Liver (tissue), 9 donors: ENCODE data around the gene LETMD1. TPM values are rescaled to one million over a fixed set of nuclear protein-coding genes. Genes with fewer than 3 reads are reported as not detected.

Experiments
- DNase-seq: peaks from one replicate; pipeline ENCODE4 v3.0.0-alpha.2; 2017; ENCODE audit warnings: low spot score
- H3K27ac ChIP-seq, 2 donors: one replicate each; pipeline ENCODE4 v1.7.0; 2013; ENCODE audit warnings: inconsistent platforms in 2 of 2, low read length in 2 of 2, control low read depth in 1 of 2, low read depth in 1 of 2, mild to moderate bottlenecking in 1 of 2
- H3K27me3 ChIP-seq, 4 donors: one replicate each; pipeline versions ENCODE4 v1.6.1 to v1.7.0; 2013; ENCODE audit warnings: low read length in 3 of 4, inconsistent platforms in 1 of 4, mild to moderate bottlenecking in 1 of 4, moderate library complexity in 1 of 4; ENCODE audit not compliant: control insufficient read depth in 4 of 4, insufficient read depth in 4 of 4
- H3K36me3 ChIP-seq, 4 donors: one replicate each; pipeline versions ENCODE4 v1.6.1 to v1.7.0; 2013; ENCODE audit warnings: low read length in 3 of 4, mild to moderate bottlenecking in 3 of 4, low read depth in 1 of 4, moderate library complexity in 1 of 4; ENCODE audit not compliant: control insufficient read depth in 4 of 4, insufficient read depth in 3 of 4
- H3K4me1 ChIP-seq, 4 donors: one replicate each; pipeline versions ENCODE4 v1.6.1 to v1.7.0; 2013; ENCODE audit warnings: low read length in 3 of 4, mild to moderate bottlenecking in 3 of 4, moderate library complexity in 1 of 4; ENCODE audit not compliant: control insufficient read depth in 4 of 4, insufficient read depth in 4 of 4
- H3K4me3 ChIP-seq, 3 donors: one replicate each; pipeline versions ENCODE4 v1.6.1 to v1.7.0; 2013; ENCODE audit warnings: low read length in 3 of 3, control low read depth in 1 of 3, low read depth in 1 of 3, mild to moderate bottlenecking in 1 of 3
- H3K9ac ChIP-seq, 2 donors: one replicate each; pipeline ENCODE4 v1.7.0; 2013; ENCODE audit warnings: low read length in 2 of 2, mild to moderate bottlenecking in 2 of 2, moderate library complexity in 2 of 2, control low read depth in 1 of 2, low read depth in 1 of 2
- H3K9me3 ChIP-seq, 4 donors: one replicate each; pipeline versions ENCODE4 v1.6.1 to v1.7.0; 2013; ENCODE audit warnings: low read length in 3 of 4; ENCODE audit not compliant: control insufficient read depth in 4 of 4
- ATF3 ChIP-seq: IDR thresholded peaks from 2 replicates; pipeline ENCODE4 v1.6.1; 2016; ENCODE audit warnings: antibody characterized with exemption
- CTCF ChIP-seq: fragments of 150-350 bp; IDR thresholded peaks from 2 replicates; pipeline ENCODE4 v1.5.1; 2017; ENCODE audit warnings: improper control_type of control experiment, low read depth, low read length; ENCODE audit not compliant: missing input control
- EGR1 ChIP-seq, 2 donors: IDR thresholded peaks; 2 replicates each; pipeline ENCODE4 v1.6.1; 2016 to 2018; ENCODE audit warnings: antibody characterized with exemption in 2 of 2, low read depth in 2 of 2
- FOXA1 ChIP-seq: IDR thresholded peaks from 2 replicates; pipeline ENCODE4 v1.6.1; 2016; ENCODE audit warnings: antibody characterized with exemption
- FOXA2 ChIP-seq: IDR thresholded peaks from 2 replicates; pipeline ENCODE4 v1.6.1; 2016; ENCODE audit warnings: antibody characterized with exemption
- GABPA ChIP-seq, 2 donors: IDR thresholded peaks in 1 of 2; conservative IDR thresholded peaks in 1 of 2; 2 replicates each; pipeline ENCODE4 v1.6.1; 2016; ENCODE audit warnings: antibody characterized with exemption in 2 of 2, mild to moderate bottlenecking in 1 of 2, moderate library complexity in 1 of 2
- HNF4A ChIP-seq, 2 donors: conservative IDR thresholded peaks; 2 replicates each; pipeline ENCODE4 v1.6.1; 2016; ENCODE audit warnings: antibody characterized with exemption in 2 of 2, mild to moderate bottlenecking in 2 of 2
- HNF4G ChIP-seq: IDR thresholded peaks from 2 replicates; pipeline ENCODE4 v1.6.1; 2016; ENCODE audit warnings: antibody characterized with exemption
- JUND ChIP-seq, 2 donors: IDR thresholded peaks; 2 replicates each; pipeline ENCODE4 v1.6.1; 2016; ENCODE audit warnings: antibody characterized with exemption in 2 of 2
- MAX ChIP-seq: IDR thresholded peaks from 2 replicates; pipeline ENCODE4 v1.6.1; 2016; ENCODE audit warnings: antibody characterized with exemption
- NR2F2 ChIP-seq: IDR thresholded peaks from 2 replicates; pipeline ENCODE4 v1.6.1; 2016; ENCODE audit warnings: antibody characterized with exemption
- RAD21 ChIP-seq, 2 donors: IDR thresholded peaks; 2 replicates each; pipeline ENCODE4 v1.6.1; 2016; ENCODE audit warnings: antibody characterized with exemption in 2 of 2, mild to moderate bottlenecking in 2 of 2
- REST ChIP-seq: IDR thresholded peaks from 2 replicates; pipeline ENCODE4 v1.6.1; 2016; ENCODE audit warnings: antibody characterized with exemption, mild to moderate bottlenecking
- RXRA ChIP-seq, 2 donors: IDR thresholded peaks; 2 replicates each; pipeline ENCODE4 v1.6.1; 2017 to 2018; ENCODE audit warnings: antibody characterized with exemption in 2 of 2, mild to moderate bottlenecking in 1 of 2
- SP1 ChIP-seq: IDR thresholded peaks from 2 replicates; pipeline ENCODE4 v1.6.1; 2018; ENCODE audit warnings: antibody characterized with exemption, mild to moderate bottlenecking
- TAF1 ChIP-seq: conservative IDR thresholded peaks from 2 replicates; pipeline ENCODE4 v1.6.1; 2016; ENCODE audit warnings: antibody characterized with exemption, mild to moderate bottlenecking
- YY1 ChIP-seq: IDR thresholded peaks from 2 replicates; pipeline ENCODE4 v1.6.1; 2016; ENCODE audit warnings: antibody characterized with exemption, mild to moderate bottlenecking
- ZBTB33 ChIP-seq: IDR thresholded peaks from 2 replicates; pipeline ENCODE4 v1.6.1; 2016; ENCODE audit warnings: antibody characterized with exemption
- WGBS: extraction: QIAGEN DNeasy Blood & Tissue Kit; methylation state at CpG from one replicate; pipeline ENCODE4 v1.1.7; 2013; 5-methylcytosine and 5-hydroxymethylcytosine counted together
- polyA plus RNA-seq, 2 donors: library from polyadenylated mRNA; stranded (reverse) in 1 of 2; unstranded in 1 of 2; fragments of 200-250 nt in 1 of 2; fragments of >200 nt in 1 of 2; fragmentation: Nextera tagmentation in 1 of 2; extraction: Ambion mirVana in 1 of 2; gene quantifications; one replicate each; pipeline versions ENCODE4 v1.2.1 to v1.2.3, GENCODE V29; 2013 to 2015
- total RNA-seq, 2 donors: library from RNA; depleted of rRNA; stranded (reverse); fragments of >200 nt; gene quantifications; one replicate each; pipeline ENCODE4 v1.2.3, GENCODE V29; 2014
- donor health status: healthy.
- donor health status: healthy.
- donor health status: healthy.
- donor health status: healthy.
- donor health status: healthy.

Gene LETMD1
- total and polyA plus RNA-seq, 4 donors: 17.6 to 41.0 (median 22.5) TPM

- no peak for DNase-seq
- 90% methylated on average over 3 of the region's 3 CpGs for WGBS
Measured at GRCh38 chr12:51005671-51006070, 42.5 kb upstream of the LETMD1 start.

More at GRCh38 chr12:51005671-51006070, 42.5 kb upstream of the LETMD1 start:
- no peak overlapping the region for H3K9ac ChIP-seq
- peaks cover 0 to 5% (median 1%) of the 10 kb centered on the region in 4 donors for H3K4me1 ChIP-seq
- H3K9me3 ChIP-seq: no peaks in the 10 kb centered on the region
- TF ChIP-seq RAD21 (IDR thresholded peaks at IDR 0.05): no peak
- no peak for TF ChIP-seq GABPA (IDR thresholded peaks at IDR 0.05 in 1 of 2, conservative IDR thresholded peaks at IDR 0.05 in 1 of 2)
- no peak for TF ChIP-seq SP1
- no peak for TF ChIP-seq HNF4A (conservative IDR thresholded peaks at IDR 0.05)
- TF ChIP-seq HNF4G: no peak
- no peak for TF ChIP-seq YY1
- no peak for TF ChIP-seq CTCF
- no peak for TF ChIP-seq RXRA (IDR thresholded peaks at IDR 0.05)
- no peak for TF ChIP-seq FOXA1
- TF ChIP-seq JUND (IDR thresholded peaks at IDR 0.05): no peak
- no peak for TF ChIP-seq TAF1
- no peak for TF ChIP-seq REST
- TF ChIP-seq MAX: no peak
- no peak for TF ChIP-seq ZBTB33
- no peak for TF ChIP-seq FOXA2
- TF ChIP-seq EGR1 (IDR thresholded peaks at IDR 0.05; ENCODE audit: low read depth in 2 of 2): no peak
- TF ChIP-seq NR2F2: no peak
- no peak for TF ChIP-seq ATF3
- no peaks in the 10 kb centered on the region for H3K27me3 ChIP-seq
- H3K4me3 ChIP-seq: no peak overlapping the region
- H3K27ac ChIP-seq: no peak overlapping the region
- peaks cover 4 to 19% (median 17%) of the 10 kb centered on the region in 4 donors for H3K36me3 ChIP-seq
